Measurements from ENCODE around the gene TAF5L. TPM values are rescaled to one million over a fixed set of nuclear protein-coding genes. Genes with fewer than 3 reads are reported as not detected.

The TAF5L gene
- total RNA-seq, 2 donors from 2014 or later, result 18.9 to 21.7 TPM

GRCh38 chr1:229594227-229595008, 31.5 kb downstream of the TAF5L start:
- no peaks in the 10 kb centered on the region for H3K9me3 Mint-ChIP-seq
- no peak overlapping the region for H3K27ac Mint-ChIP-seq
- peaks cover 16% of the 10 kb centered on the region for H3K4me1 Mint-ChIP-seq (ENCODE audit: low read depth)
- no peaks in the 10 kb centered on the region for H3K27me3 Mint-ChIP-seq (ENCODE audit: low read depth)
- H3K36me3 Mint-ChIP-seq (ENCODE audit: insufficient read depth in 2 of 2), result peaks cover 2 to 12% of the 10 kb centered on the region in 2 donors
- ATAC-seq (replicated peaks in 1 of 2) (no peak), DNase-seq (no peak)
- no peak overlapping the region for H3K4me3 Mint-ChIP-seq

DNA sequence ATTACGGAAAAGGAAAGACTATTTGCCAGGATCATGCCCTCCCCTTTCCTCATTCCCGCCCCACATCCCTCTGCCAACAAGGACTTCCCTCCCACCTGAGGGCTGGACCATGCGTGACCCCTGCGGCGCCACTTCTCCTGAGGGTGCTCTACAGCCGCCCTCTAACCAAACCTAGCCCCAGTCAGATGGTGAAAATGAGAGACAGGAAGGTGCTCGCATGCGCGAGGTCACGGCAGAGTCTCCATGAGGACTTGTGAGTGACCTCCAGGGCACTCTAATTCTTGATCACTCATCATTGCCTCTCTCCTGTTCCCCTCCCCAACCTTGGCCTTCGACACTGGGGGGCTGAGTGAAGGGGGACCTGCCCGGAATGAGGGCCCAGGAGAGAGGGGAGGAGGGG, 32.1 kb downstream of the TAF5L start:
- DNase-seq, result no peak
- no peaks in the 10 kb centered on the region for H3K9me3 Mint-ChIP-seq
- H3K4me3 Mint-ChIP-seq, result no peak overlapping the region
- no peak overlapping the region for H3K27ac Mint-ChIP-seq
- peaks cover 16% of the 10 kb centered on the region for H3K4me1 Mint-ChIP-seq (ENCODE audit: low read depth)
- H3K27me3 Mint-ChIP-seq (ENCODE audit: low read depth), result no peaks in the 10 kb centered on the region
- ATAC-seq (replicated peaks in 1 of 2), result no peak
- H3K36me3 Mint-ChIP-seq (ENCODE audit: insufficient read depth in 2 of 2), result peaks cover 2 to 10% of the 10 kb centered on the region in 2 donors

- Mint-ChIP-seq H3K36me3 (ENCODE audit: insufficient read depth in 2 of 2) (peaks cover 2 to 7% of the 10 kb centered on the region in 2 donors), H3K27ac (no peak overlapping the region), H3K27me3 (ENCODE audit: low read depth) (no peaks in the 10 kb centered on the region), H3K4me3 (no peak overlapping the region), H3K9me3 (no peaks in the 10 kb centered on the region), H3K4me1 (ENCODE audit: low read depth) (no peaks in the 10 kb centered on the region)
- ATAC-seq (replicated peaks in 1 of 2) (no peak), DNase-seq (no peak)
Measured at GRCh38 chr1:229590119-229590518, 35.8 kb downstream of the TAF5L start.

DNA sequence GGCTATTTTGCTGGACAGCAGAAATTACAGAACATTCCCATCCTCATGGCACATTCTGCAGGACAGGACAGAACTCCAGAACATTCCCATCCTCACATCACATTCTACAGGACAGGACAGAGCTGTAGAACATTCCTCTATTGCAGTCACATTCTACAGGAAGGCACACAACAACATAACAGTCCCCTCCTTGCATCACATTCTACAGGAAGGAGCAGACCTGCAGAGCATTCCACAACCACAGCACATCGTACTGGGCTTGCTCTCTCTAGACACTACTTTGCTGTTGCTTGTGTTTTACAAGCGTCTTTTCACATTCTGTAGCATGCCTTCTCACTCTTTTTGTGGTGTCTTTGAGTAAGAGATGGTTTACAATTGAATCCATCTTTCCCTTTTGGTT, 40.6 kb downstream of the TAF5L start:
- no peak for DNase-seq
- Mint-ChIP-seq H3K9me3 (no peaks in the 10 kb centered on the region), H3K36me3 (ENCODE audit: insufficient read depth in 2 of 2) (no peaks in the 10 kb centered on the region), H3K27me3 (ENCODE audit: low read depth) (no peaks in the 10 kb centered on the region), H3K4me3 (no peak overlapping the region), H3K4me1 (ENCODE audit: low read depth) (no peaks in the 10 kb centered on the region), H3K27ac (no peak overlapping the region)
- ATAC-seq (replicated peaks in 1 of 2), result no peak

DNA sequence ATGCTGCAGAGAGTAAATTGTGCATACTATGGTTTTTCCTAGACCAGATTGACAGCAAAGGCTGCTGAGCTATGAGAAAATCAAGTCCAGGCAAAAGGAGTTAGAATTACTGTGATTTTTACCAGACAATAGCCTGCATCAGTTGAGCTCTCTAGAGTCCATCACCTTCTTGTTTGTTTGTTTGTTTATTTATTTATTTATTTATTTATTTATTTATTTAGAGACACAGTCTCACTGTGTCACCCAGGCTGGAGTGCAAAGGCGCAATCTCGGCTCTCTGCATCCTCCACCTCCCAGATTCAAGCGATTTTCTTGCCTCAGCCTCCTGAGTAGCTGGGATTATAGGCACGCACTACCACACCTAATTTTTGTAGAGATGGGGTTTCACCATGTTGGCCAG, 43.2 kb downstream of the TAF5L start:
- H3K4me1 Mint-ChIP-seq (ENCODE audit: low read depth), result no peaks in the 10 kb centered on the region

DNA sequence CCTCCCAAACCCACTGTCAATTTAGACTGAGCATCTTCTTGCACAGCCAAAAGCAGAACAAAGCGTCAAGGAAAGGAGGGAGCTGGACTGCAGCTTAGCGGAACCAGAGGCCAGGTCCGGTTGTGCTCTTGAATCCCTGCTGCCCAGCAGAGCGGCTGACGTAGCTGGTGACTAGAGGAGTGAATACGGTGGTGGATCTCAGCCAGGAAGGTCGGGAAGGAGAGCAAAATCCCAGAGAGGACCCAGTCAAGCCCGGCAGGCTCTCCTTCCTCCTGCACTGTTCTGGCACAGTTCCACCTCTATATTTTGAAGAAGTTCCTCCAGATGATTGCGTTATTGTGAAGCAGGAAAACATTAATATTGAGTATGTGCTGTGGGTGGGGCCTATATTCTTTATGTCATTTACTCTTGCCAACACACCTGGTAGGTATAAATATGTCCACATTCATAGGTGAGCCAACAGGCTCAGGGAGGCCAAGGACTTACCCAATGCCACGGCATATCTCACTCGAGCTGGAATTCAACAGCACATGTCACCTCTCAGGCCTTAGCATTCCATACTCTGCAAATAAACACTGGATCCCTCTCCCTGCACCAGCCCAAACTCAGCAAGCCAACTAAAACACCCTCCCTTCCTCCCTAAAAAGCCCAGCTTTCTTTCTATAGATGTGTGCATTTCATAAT, 43.8 kb downstream of the TAF5L start:
- Mint-ChIP-seq H3K4me3 (no peak overlapping the region), H3K27ac (no peak overlapping the region), H3K4me1 (ENCODE audit: low read depth) (no peaks in the 10 kb centered on the region), H3K9me3 (no peaks in the 10 kb centered on the region), H3K36me3 (ENCODE audit: insufficient read depth in 2 of 2) (no peaks in the 10 kb centered on the region), H3K27me3 (ENCODE audit: low read depth) (no peaks in the 10 kb centered on the region)
- no peak for ATAC-seq (replicated peaks in 1 of 2)
- no peak for DNase-seq

More for the DNA sequence above, 43.2 kb downstream of the TAF5L start:
- no peaks in the 10 kb centered on the region for H3K9me3 Mint-ChIP-seq
- no peak overlapping the region for H3K4me3 Mint-ChIP-seq
- H3K36me3 Mint-ChIP-seq (ENCODE audit: insufficient read depth in 2 of 2), result no peaks in the 10 kb centered on the region
- H3K27me3 Mint-ChIP-seq (ENCODE audit: low read depth), result no peaks in the 10 kb centered on the region
- no peak for DNase-seq
- no peak for ATAC-seq (replicated peaks in 1 of 2)
- no peak overlapping the region for H3K27ac Mint-ChIP-seq

- H3K27ac Mint-ChIP-seq, result no peak overlapping the region
- H3K9me3 Mint-ChIP-seq, result no peaks in the 10 kb centered on the region
- H3K4me3 Mint-ChIP-seq, result no peak overlapping the region
- H3K27me3 Mint-ChIP-seq (ENCODE audit: low read depth), result no peaks in the 10 kb centered on the region
- H3K36me3 Mint-ChIP-seq (ENCODE audit: insufficient read depth in 2 of 2), result no peaks in the 10 kb centered on the region
- H3K4me1 Mint-ChIP-seq (ENCODE audit: low read depth), result no peaks in the 10 kb centered on the region
- ATAC-seq (replicated peaks in 1 of 2), result no peak
- DNase-seq, result no peak
Measured at GRCh38 chr1:229581485-229581884, 44.4 kb downstream of the TAF5L start.

DNA sequence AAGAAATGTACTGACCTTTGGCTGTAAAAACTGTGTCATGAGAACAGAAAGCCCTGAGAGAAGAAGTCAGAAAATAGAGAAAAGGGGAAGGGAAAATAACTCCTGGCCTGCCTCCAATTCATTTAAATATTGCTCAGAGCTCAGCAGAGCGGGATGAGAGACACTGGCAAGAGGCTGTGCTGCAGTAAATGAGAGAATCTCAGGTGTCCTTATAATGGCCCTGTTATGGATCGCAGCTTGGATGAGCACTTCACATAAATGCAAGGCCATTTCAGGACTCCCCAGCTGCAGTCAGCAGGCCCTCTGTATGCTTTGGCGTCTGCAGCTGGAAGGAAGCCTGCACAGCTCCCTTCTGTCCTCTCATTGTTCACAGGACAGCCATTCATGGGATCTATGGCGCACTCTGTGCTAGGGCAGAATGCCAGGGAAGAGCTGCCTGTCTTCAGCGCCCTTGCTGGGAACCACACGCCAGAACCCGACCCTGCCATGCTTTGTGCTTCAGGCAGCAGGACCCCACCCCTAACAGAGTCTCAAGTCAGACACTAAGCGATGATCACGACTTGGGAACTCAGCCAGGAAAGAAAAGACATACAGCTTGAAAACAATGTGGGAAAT, 46.8 kb downstream of the TAF5L start:
- no peak overlapping the region for H3K4me3 Mint-ChIP-seq
- no peak overlapping the region for H3K27ac Mint-ChIP-seq
- no peak for ATAC-seq (replicated peaks in 1 of 2)
- no peaks in the 10 kb centered on the region for H3K4me1 Mint-ChIP-seq (ENCODE audit: low read depth)
- DNase-seq, result no peak
- no peaks in the 10 kb centered on the region for H3K9me3 Mint-ChIP-seq
- H3K36me3 Mint-ChIP-seq (ENCODE audit: insufficient read depth in 2 of 2), result no peaks in the 10 kb centered on the region
- H3K27me3 Mint-ChIP-seq (ENCODE audit: low read depth), result no peaks in the 10 kb centered on the region

DNA sequence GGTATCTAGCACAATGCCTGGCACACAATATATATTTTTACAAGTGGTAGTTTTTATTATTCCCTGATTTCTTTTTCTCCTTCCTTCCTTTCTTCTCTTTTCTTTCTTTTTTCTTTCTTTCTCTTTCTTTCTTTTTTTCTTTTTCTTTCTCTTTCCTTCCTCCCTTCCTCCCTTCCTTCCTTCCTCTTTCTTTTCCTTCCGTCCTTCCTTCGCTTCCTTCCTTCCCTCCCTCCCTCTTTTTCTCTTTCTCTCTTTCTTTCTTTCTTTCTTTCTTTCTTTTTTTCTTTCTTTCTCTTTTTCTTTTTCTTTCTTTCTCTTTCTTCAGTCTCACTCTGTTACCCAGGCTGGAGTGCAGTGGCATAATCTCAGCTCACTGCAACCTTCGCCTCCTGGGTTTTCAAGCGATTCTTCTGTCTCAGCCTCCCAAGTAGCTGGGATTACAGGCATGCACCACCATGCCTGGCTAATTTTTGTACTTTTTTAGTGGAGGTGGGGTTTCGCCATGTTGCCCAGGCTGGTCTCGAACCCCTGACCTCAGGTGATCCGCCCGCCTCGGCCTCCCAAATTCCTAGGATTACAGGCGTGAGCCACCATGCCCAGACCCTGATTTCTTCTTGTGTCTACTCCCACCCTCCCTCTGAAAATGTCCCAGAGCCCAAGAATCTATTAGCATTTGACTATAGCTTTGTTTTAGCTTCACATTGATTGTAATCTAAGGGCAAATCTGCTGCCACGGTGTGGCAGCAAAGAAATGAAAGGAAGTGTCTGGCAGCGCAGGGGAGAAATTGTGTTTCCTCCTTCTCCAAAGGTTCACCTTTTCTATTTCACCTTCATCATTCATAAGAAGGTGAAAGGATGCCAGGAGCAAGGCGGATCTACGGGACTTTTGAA, 47.5 kb downstream of the TAF5L start:
- DNase-seq (no peak), ATAC-seq (replicated peaks in 1 of 2) (no peak)
- Mint-ChIP-seq H3K4me3 (no peak overlapping the region), H3K9me3 (no peaks in the 10 kb centered on the region), H3K4me1 (ENCODE audit: low read depth) (no peaks in the 10 kb centered on the region), H3K36me3 (ENCODE audit: insufficient read depth in 2 of 2) (no peaks in the 10 kb centered on the region), H3K27ac (peak overlapping the region; percentile 8), H3K27me3 (ENCODE audit: low read depth) (no peaks in the 10 kb centered on the region)

GRCh38 chr1:229574679-229575442, 51.1 kb downstream of the TAF5L start:
- Mint-ChIP-seq H3K36me3 (ENCODE audit: insufficient read depth in 2 of 2) (no peaks in the 10 kb centered on the region), H3K9me3 (no peaks in the 10 kb centered on the region), H3K27ac (no peak overlapping the region), H3K4me1 (ENCODE audit: low read depth) (no peaks in the 10 kb centered on the region), H3K4me3 (no peak overlapping the region), H3K27me3 (ENCODE audit: low read depth) (no peaks in the 10 kb centered on the region)
- DNase-seq, result no peak
- ATAC-seq (replicated peaks in 1 of 2), result no peak

GRCh38 chr1:229572286-229572685, 53.6 kb downstream of the TAF5L start:
- Mint-ChIP-seq H3K9me3 (no peaks in the 10 kb centered on the region), H3K4me3 (no peak overlapping the region), H3K27ac (no peak overlapping the region), H3K4me1 (ENCODE audit: low read depth) (no peaks in the 10 kb centered on the region), H3K36me3 (ENCODE audit: insufficient read depth in 2 of 2) (no peaks in the 10 kb centered on the region), H3K27me3 (ENCODE audit: low read depth) (no peaks in the 10 kb centered on the region)
- no peak for DNase-seq
- ATAC-seq (replicated peaks in 1 of 2), result peak in 1 of 2 donors; percentile 60

GRCh38 chr1:229570891-229571516, 54.9 kb downstream of the TAF5L start:
- no peaks in the 10 kb centered on the region for H3K4me1 Mint-ChIP-seq (ENCODE audit: low read depth)
- H3K27me3 Mint-ChIP-seq (ENCODE audit: low read depth), result no peaks in the 10 kb centered on the region
- no peaks in the 10 kb centered on the region for H3K9me3 Mint-ChIP-seq
- no peaks in the 10 kb centered on the region for H3K36me3 Mint-ChIP-seq (ENCODE audit: insufficient read depth in 2 of 2)
- no peak overlapping the region for H3K4me3 Mint-ChIP-seq
- DNase-seq (no peak), ATAC-seq (replicated peaks in 1 of 2) (no peak)
- no peak overlapping the region for H3K27ac Mint-ChIP-seq

Data from activated T-cell treated with anti-CD3 and anti-CD28 coated beads, Interleukin-2, amount 50 U/mL, for 72 hours (primary cell).